ENCODE data around the gene DIPK1C. TPM values are rescaled to one million over a fixed set of nuclear protein-coding genes. Genes with fewer than 3 reads are reported as not detected.

DIPK1C gene
- total RNA-seq, 1 experiment from 2014 or later: not detected

- TF ChIP-seq ZBTB33 (IDR thresholded peaks at IDR 0.05; ENCODE audit: extremely low read depth, insufficient replicate concordance, low read length) (no peak), ZFX (IDR thresholded peaks at IDR 0.05) (no peak)
Observed at GRCh38 chr18:74454279-74454751, 2.8 kb downstream of the DIPK1C start (continued).

DNA sequence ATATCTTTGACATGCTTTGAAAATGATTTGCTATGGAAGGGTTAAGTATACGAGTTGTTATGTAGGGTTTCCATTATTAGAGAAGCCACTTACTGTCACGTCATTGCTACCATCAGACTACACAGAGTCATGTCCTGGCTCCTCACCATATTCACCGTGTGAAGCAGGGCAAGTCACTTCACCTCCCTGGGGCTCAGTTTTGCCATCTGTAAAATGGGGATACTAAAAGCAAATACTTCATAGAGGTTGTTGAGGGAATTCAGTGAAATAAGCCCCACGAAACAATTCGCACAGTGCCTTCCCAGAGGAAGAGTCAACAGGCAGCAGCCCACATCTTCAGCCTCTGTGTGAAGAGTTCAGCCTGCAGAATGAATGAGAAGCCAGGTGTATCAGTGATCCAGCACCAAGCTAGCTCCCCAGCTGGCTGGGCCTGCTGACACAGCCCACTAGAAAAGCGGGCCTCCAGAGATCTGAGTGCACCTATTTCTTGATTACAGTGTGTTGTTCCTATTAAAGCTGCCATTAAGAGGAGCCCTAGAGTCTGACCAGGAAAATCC is 3.4 kb downstream of the DIPK1C start:
- no peak overlapping the region for H3K27ac ChIP-seq (ENCODE audit: low read depth, low read length)
- no TSS peak for BruUV-seq (replicated peaks)
- ChIA-PET RAD21 (ENCODE audit: low non-redundant PET in 1 of 2, low total read pairs in 2 of 2, uncharacterized antibody in 2 of 2, unreplicated experiment in 2 of 2) (no interaction called here), POLR2A (no interaction called here), CTCF (interaction anchor here (0.8 kb wide), 2 partner anchors 9 to 98 kb away, joined by 3 read pairs; no protein-coding TSS in a partner anchor)
- H2AFZ ChIP-seq (ENCODE audit: low read depth, low read length, poor library complexity, severe bottlenecking): no peak overlapping the region
- H3K9me3 ChIP-seq (ENCODE audit: control insufficient read depth in 1 of 2, insufficient read depth in 1 of 2, low read depth in 1 of 2, low read length in 2 of 2): no peaks in the 10 kb centered on the region
- no peaks in the 10 kb centered on the region for H3K4me1 ChIP-seq (ENCODE audit: control insufficient read depth in 1 of 2, insufficient read depth in 2 of 2, low read length in 2 of 2)
- H3K4me3 ChIP-seq (replicated peaks in 1 of 2; ENCODE audit: low read depth in 1 of 2, low read length in 2 of 2): no peak overlapping the region
- ATAC-seq (no peak), DNase-seq (ENCODE audit: low read depth, low spot score) (no peak)
- H3K9me2 ChIP-seq (ENCODE audit: insufficient read depth): no peaks in the 10 kb centered on the region
- peaks cover 4% of the 10 kb centered on the region; the same call in 1 of the 2 replicates for H3K27me3 ChIP-seq (ENCODE audit: insufficient read depth, low read length)
- H3K79me2 ChIP-seq (ENCODE audit: insufficient read depth, low read length): no peaks in the 10 kb centered on the region
- H3K36me3 ChIP-seq (ENCODE audit: control insufficient read depth in 1 of 2, insufficient read depth in 2 of 2, low read length in 2 of 2): no peaks in the 10 kb centered on the region
- H3K9ac ChIP-seq (ENCODE audit: low read length): no peak overlapping the region
- intact Hi-C loops (cut with micrococcal nuclease): no loop called here
- no peak overlapping the region for H3K4me2 ChIP-seq (ENCODE audit: low read length)
- H4K20me1 ChIP-seq (ENCODE audit: insufficient read depth): no peaks in the 10 kb centered on the region
- no peak for TF ChIP-seq TCF7L2 (IDR thresholded peaks at IDR 0.05; ENCODE audit: borderline replicate concordance, extremely low read depth, insufficient read depth, insufficient read length)
- no peak for TF ChIP-seq CBX3 (IDR thresholded peaks at IDR 0.05; ENCODE audit: low read depth)
- TF ChIP-seq, protein P1, sequence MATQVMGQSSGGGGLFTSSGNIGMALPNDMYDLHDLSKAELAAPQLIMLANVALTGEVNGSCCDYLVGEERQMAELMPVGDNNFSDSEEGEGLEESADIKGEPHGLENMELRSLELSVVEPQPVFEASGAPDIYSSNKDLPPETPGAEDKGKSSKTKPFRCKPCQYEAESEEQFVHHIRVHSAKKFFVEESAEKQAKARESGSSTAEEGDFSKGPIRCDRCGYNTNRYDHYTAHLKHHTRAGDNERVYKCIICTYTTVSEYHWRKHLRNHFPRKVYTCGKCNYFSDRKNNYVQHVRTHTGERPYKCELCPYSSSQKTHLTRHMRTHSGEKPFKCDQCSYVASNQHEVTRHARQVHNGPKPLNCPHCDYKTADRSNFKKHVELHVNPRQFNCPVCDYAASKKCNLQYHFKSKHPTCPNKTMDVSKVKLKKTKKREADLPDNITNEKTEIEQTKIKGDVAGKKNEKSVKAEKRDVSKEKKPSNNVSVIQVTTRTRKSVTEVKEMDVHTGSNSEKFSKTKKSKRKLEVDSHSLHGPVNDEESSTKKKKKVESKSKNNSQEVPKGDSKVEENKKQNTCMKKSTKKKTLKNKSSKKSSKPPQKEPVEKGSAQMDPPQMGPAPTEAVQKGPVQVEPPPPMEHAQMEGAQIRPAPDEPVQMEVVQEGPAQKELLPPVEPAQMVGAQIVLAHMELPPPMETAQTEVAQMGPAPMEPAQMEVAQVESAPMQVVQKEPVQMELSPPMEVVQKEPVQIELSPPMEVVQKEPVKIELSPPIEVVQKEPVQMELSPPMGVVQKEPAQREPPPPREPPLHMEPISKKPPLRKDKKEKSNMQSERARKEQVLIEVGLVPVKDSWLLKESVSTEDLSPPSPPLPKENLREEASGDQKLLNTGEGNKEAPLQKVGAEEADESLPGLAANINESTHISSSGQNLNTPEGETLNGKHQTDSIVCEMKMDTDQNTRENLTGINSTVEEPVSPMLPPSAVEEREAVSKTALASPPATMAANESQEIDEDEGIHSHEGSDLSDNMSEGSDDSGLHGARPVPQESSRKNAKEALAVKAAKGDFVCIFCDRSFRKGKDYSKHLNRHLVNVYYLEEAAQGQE (IDR thresholded peaks at IDR 0.05; ENCODE audit: low read depth): no peak
- no peak for TF ChIP-seq ZFX (IDR thresholded peaks at IDR 0.05)
- no peak for TF ChIP-seq POLR2A (IDR thresholded peaks at IDR 0.05; ENCODE audit: borderline replicate concordance, extremely low read depth, insufficient read depth, insufficient read length)
- TF ChIP-seq EGR1 (IDR thresholded peaks at IDR 0.05; ENCODE audit: low read depth): no peak
- TF ChIP-seq RAD21 (IDR thresholded peaks at IDR 0.05; ENCODE audit: low read depth): no peak
- no peak for TF ChIP-seq SP1 (IDR thresholded peaks at IDR 0.05; ENCODE audit: low read depth)
- TF ChIP-seq ZNF274 (IDR thresholded peaks at IDR 0.05; ENCODE audit: low read depth, low read length): no peak
- TF ChIP-seq JUND (IDR thresholded peaks at IDR 0.05): no peak
- TF ChIP-seq SIN3A (IDR thresholded peaks at IDR 0.05; ENCODE audit: low read depth): no peak
- no peak for TF ChIP-seq EZH2phosphoT487 (IDR thresholded peaks at IDR 0.05; ENCODE audit: borderline replicate concordance)
- TF ChIP-seq CTCF (IDR thresholded peaks at IDR 0.05 in 2 of 3, conservative IDR thresholded peaks at IDR 0.05 in 1 of 3; ENCODE audit: borderline replicate concordance in 1 of 3, insufficient read depth in 1 of 3, low read depth in 2 of 3, low read length in 2 of 3): no peak
- TF ChIP-seq CEBPB (IDR thresholded peaks at IDR 0.05; ENCODE audit: low read depth): no peak
- no peak for TF ChIP-seq ZBTB33 (IDR thresholded peaks at IDR 0.05; ENCODE audit: extremely low read depth, insufficient replicate concordance, low read length)
